ENCODE data around the gene ALKBH8.
"Not testable (repeated sequence)": the region's sequence is repeated elsewhere in the genome, so short reads cannot be mapped to it uniquely, and the experiment has no call there.

Gene ALKBH8

DNA sequence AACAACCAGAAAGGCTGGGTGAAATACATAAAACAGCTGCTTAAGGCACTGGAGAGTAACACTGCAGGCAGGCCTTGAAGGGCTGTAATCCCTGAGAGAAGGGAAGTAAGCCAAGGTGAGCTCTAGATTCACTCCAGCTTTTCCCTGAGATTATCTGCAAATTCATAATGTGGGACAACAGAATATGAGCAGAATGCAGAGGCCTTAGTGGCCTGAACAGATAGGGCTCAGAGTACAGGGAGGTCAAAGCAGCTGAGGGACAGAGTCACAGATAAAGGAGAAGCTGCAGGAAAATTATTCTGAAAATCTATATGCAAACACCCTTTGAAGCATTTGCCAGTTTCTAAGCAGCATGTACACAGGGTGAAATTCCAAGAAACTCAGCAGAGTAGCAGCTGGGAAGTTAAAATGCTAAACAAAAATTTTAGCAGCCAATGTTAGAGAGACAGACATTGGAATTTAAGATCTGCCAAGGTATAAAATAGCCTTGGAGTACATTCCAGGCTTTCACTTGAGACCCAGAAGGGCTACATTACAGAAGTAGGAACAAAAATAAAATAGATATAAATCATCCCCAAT, 59.8 kb downstream of the ALKBH8 start:
- H3K4me3 ChIP-seq (ENCODE audit: low read depth, low read length) = no peak overlapping the region
- DNase-seq (ENCODE audit: low read depth) = no peak
- TF ChIP-seq, protein P1, sequence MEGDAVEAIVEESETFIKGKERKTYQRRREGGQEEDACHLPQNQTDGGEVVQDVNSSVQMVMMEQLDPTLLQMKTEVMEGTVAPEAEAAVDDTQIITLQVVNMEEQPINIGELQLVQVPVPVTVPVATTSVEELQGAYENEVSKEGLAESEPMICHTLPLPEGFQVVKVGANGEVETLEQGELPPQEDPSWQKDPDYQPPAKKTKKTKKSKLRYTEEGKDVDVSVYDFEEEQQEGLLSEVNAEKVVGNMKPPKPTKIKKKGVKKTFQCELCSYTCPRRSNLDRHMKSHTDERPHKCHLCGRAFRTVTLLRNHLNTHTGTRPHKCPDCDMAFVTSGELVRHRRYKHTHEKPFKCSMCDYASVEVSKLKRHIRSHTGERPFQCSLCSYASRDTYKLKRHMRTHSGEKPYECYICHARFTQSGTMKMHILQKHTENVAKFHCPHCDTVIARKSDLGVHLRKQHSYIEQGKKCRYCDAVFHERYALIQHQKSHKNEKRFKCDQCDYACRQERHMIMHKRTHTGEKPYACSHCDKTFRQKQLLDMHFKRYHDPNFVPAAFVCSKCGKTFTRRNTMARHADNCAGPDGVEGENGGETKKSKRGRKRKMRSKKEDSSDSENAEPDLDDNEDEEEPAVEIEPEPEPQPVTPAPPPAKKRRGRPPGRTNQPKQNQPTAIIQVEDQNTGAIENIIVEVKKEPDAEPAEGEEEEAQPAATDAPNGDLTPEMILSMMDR (conservative IDR thresholded peaks at IDR 0.05; ENCODE audit: low read depth, low read length) = no peak

DNA sequence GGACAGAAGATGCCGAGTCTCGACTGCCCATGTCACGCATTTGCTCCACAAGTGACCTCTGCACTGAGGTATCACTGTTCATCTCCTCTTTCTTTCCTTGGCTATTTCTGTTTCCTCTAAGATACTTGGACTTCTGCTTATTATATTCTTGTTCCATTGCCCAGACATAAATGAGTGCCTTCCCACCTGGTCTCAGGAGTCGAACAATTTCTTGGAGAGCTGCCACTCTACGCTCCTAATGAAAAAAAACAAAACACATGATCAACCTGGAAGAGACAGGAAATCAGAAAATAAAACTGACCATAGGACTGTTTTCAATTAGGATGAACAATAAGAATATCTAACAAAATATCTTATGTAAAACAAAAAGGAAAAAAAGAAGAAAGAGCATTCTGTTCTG, 60.6 kb downstream of the ALKBH8 start:
- H3K4me3 ChIP-seq (ENCODE audit: low read depth, low read length) = no peak overlapping the region
- TF ChIP-seq, protein P1 (conservative IDR thresholded peaks at IDR 0.05; ENCODE audit: low read depth, low read length) = no peak
- DNase-seq (ENCODE audit: low read depth) = no peak

DNA sequence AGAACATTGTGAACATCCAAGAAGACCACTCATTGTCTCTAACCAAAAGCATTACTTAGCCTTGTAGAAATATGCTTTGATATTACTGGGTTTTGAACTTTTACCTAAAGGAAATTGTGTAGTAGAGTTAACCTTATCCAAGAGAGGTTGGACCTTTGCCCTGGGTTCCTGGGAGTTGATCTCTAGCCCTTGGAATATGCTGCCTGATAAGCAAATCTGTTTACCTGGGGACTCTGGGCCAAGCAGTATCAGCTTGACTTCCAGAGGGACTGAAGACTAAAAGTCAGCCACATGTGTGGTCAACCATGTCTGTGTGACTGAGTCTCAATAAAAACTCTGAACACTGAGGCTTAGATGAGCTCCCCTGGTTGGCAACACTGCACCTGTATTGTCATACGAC, 63.8 kb downstream of the ALKBH8 start:
- TF ChIP-seq, protein P1 (conservative IDR thresholded peaks at IDR 0.05; ENCODE audit: low read depth, low read length) = no peak
- no peak for DNase-seq (ENCODE audit: low read depth)
- H3K4me3 ChIP-seq (ENCODE audit: low read depth, low read length) = no peak overlapping the region

DNA sequence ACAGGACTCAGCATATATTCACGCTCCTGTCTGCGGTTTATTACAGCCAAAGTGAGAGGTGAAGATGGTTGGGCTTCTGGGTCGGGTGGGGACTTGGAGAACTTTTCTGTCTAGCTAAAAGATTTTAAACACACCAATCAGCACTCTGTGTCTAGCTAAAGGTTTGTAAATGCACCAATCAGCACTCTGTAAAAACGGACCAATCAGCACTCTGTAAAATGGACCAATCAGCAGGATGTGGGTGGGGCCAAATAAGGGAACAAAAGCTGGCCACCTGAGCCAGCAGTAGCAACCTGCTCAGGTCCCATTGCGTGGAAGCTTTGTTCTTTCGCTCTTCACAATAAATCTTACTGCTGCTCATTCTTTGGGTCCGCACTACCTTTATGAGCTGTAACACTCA, 68.2 kb downstream of the ALKBH8 start:
- not testable (repeated sequence) for H3K4me3 ChIP-seq (ENCODE audit: low read depth, low read length); DNase-seq (ENCODE audit: low read depth)

DNA sequence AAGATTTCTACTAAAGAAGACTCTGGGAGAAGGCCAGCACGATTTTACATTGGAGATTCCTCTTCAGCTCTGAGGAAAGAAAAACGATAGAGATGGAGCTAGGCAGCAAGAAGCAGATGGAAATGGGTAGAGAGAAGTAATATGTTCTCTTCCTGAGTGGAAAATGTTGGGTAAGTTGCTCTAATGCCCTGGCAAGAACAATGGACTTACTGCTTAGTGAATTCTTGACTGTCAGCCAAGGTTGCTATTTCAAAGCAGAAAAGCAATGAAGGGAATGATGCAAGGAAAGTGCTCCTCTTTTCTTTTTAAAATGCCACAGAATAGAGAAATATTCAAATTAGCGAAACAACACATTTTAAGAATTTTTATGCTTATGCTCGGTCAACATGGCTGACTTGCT, 69.5 kb downstream of the ALKBH8 start:
- H3K4me3 ChIP-seq (ENCODE audit: low read depth, low read length) = no peak overlapping the region
- TF ChIP-seq, protein P1 (conservative IDR thresholded peaks at IDR 0.05; ENCODE audit: low read depth, low read length) = no peak

DNA sequence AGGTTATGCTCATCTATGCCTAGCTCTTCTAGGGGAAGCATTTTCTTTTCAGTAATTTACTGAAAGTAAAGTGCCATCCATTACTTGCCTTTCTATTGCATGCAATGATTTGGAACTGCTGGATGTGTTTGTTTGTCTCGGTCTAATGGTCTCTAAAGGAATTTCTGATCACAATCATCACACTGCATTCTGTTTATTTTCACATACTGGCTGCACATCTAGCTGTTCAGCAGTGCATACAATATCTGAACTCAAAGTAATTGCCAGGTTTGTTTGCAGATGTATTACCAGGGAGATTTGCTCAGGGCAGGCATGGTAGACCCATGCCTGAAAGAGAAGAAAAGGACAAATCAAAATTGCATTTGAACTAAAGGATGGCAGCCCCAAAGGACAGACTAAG, 71.5 kb downstream of the ALKBH8 start:
- H3K4me3 ChIP-seq (ENCODE audit: low read depth, low read length) = no peak overlapping the region
- DNase-seq (ENCODE audit: low read depth) = no peak
- TF ChIP-seq, protein P1 (conservative IDR thresholded peaks at IDR 0.05; ENCODE audit: low read depth, low read length) = no peak

More for the DNA sequence above, 69.5 kb downstream of the ALKBH8 start:
- DNase-seq (ENCODE audit: low read depth) = peak; percentile 86

DNA sequence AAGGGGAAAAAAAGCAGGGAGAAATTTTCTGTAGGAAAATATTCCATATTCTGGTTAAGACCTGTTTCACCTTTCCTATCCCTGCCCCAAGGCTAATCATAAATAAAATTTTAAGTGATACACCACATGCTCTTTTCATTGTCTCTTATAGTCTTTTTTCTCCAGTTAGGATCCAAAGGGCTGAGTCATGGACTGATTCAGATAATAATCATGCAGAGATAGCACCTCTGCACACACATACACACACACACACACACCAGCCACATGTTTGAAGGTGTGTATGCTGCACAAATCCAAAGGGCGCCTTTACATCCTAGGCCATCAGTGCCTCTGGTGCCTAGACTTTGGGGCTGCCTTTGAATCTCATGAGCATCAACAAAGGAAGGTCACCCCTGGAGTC, 72.4 kb downstream of the ALKBH8 start:
- TF ChIP-seq, protein P1 (conservative IDR thresholded peaks at IDR 0.05; ENCODE audit: low read depth, low read length) = no peak
- H3K4me3 ChIP-seq (ENCODE audit: low read depth, low read length) = no peak overlapping the region
- DNase-seq (ENCODE audit: low read depth) = peak; percentile 54

Measured in choroid plexus epithelial cell (primary cell).